Type B pancreatic cell (in vitro differentiated cells): Measurements from ENCODE around the gene FBN1. TPM values are rescaled to one million over a fixed set of nuclear protein-coding genes. Genes with fewer than 3 reads are reported as not detected.

ENCODE experiments used
- DNase-seq: peaks from one replicate; pipeline ENCODE4 v3.0.0; 2021; ENCODE audit warnings: mixed read lengths; ENCODE audit not compliant: unreplicated experiment; ENCODE audit errors: extremely low spot score
- H3K27ac Mint-ChIP-seq: 2 replicates; pipeline ENCODE4 v1.8.0; 2021; ENCODE audit warnings: mild to moderate bottlenecking, mixed read lengths
- H3K27me3 Mint-ChIP-seq: 2 replicates; pipeline ENCODE4 v1.8.0; 2021; ENCODE audit warnings: mixed read lengths
- H3K36me3 Mint-ChIP-seq: 2 replicates; pipeline ENCODE4 v1.8.0; 2021; ENCODE audit warnings: mixed read lengths
- H3K4me1 Mint-ChIP-seq: one replicate; pipeline ENCODE4 v1.8.0; 2021; ENCODE audit warnings: mixed read lengths; ENCODE audit not compliant: unreplicated experiment
- H3K4me3 Mint-ChIP-seq: 2 replicates; pipeline ENCODE4 v1.8.0; 2021; ENCODE audit warnings: mild to moderate bottlenecking, mixed read lengths
- H3K9me3 Mint-ChIP-seq: 2 replicates; pipeline ENCODE4 v1.8.0; 2021; ENCODE audit warnings: mixed read lengths
- CTCF ChIP-seq: fragments of 200-600 bp; sonication (generic); conservative IDR thresholded peaks from 2 replicates; pipeline ENCODE4 v1.5.0; 2021; ENCODE audit warnings: antibody characterized with exemption, mild to moderate bottlenecking
- total RNA-seq: library from RNA; stranded (reverse); gene quantifications from 2 replicates; pipeline ENCODE4 v1.2.1, GENCODE V29; 2021; ENCODE audit warnings: low replicate concordance

FBN1 gene
- total RNA-seq, 1 donor from 2014 or later: 58.4 TPM

- Mint-ChIP-seq H3K27me3 (peaks cover 16% of the 10 kb centered on the region), H3K9me3 (no peaks in the 10 kb centered on the region), H3K4me3 (no peak overlapping the region), H3K27ac (no peak overlapping the region), H3K4me1 (peaks cover 5% of the 10 kb centered on the region), H3K36me3 (peaks cover 6% of the 10 kb centered on the region)
- TF ChIP-seq CTCF: no peak
- no peak for DNase-seq
These were observed 7.9 kb downstream of the FBN1 start for GRCh38 chr15:48637639-48638038.

- peaks cover 6% of the 10 kb centered on the region for H3K36me3 Mint-ChIP-seq
- H3K27ac Mint-ChIP-seq: no peak overlapping the region
- peaks cover 15% of the 10 kb centered on the region for H3K27me3 Mint-ChIP-seq
- DNase-seq: no peak
- no peak for TF ChIP-seq CTCF
- H3K9me3 Mint-ChIP-seq: no peaks in the 10 kb centered on the region
- H3K4me1 Mint-ChIP-seq: peaks cover 3% of the 10 kb centered on the region
- no peak overlapping the region for H3K4me3 Mint-ChIP-seq
These were observed 9.0 kb downstream of the FBN1 start for GRCh38 chr15:48636511-48636910.

- no peak for TF ChIP-seq CTCF
- Mint-ChIP-seq H3K4me1 (no peaks in the 10 kb centered on the region), H3K27ac (no peak overlapping the region), H3K9me3 (no peaks in the 10 kb centered on the region), H3K4me3 (no peak overlapping the region), H3K27me3 (peaks cover 16% of the 10 kb centered on the region), H3K36me3 (peaks cover 6% of the 10 kb centered on the region)
- no peak for DNase-seq
These were observed 10.6 kb downstream of the FBN1 start for GRCh38 chr15:48634893-48635292.

- no peak for DNase-seq
- no peak for TF ChIP-seq CTCF
- Mint-ChIP-seq H3K9me3 (no peaks in the 10 kb centered on the region), H3K27me3 (peaks cover 17% of the 10 kb centered on the region), H3K27ac (no peak overlapping the region), H3K36me3 (peaks cover 6% of the 10 kb centered on the region), H3K4me1 (no peaks in the 10 kb centered on the region), H3K4me3 (no peak overlapping the region)
These were observed 11.4 kb downstream of the FBN1 start for GRCh38 chr15:48634096-48634495.

- Mint-ChIP-seq H3K4me1 (no peaks in the 10 kb centered on the region), H3K9me3 (no peaks in the 10 kb centered on the region), H3K27ac (no peak overlapping the region), H3K27me3 (peaks cover 22% of the 10 kb centered on the region), H3K4me3 (no peak overlapping the region), H3K36me3 (peaks cover 5% of the 10 kb centered on the region)
- DNase-seq: no peak
- TF ChIP-seq CTCF: no peak
These were observed 12.9 kb downstream of the FBN1 start for GRCh38 chr15:48632651-48633050.

- Mint-ChIP-seq H3K4me3 (no peak overlapping the region), H3K27me3 (peaks cover 14% of the 10 kb centered on the region), H3K27ac (no peak overlapping the region), H3K4me1 (no peaks in the 10 kb centered on the region), H3K36me3 (no peaks in the 10 kb centered on the region), H3K9me3 (no peaks in the 10 kb centered on the region)
- no peak for DNase-seq
- no peak for TF ChIP-seq CTCF
These were observed 14.2 kb downstream of the FBN1 start for GRCh38 chr15:48631176-48631770.
